HG03354 (cell line): Measurements from ENCODE around the gene GUK1.

Source experiments
- ATAC-seq: cut with Tn5 transposase; IDR thresholded peaks from one replicate; pipeline ENCODE4 v1.9.1; 2021; ENCODE audit warnings: mild to moderate bottlenecking; ENCODE audit not compliant: unreplicated experiment, poor library complexity, severe bottlenecking

Gene GUK1

GRCh38 chr1:228158151-228159007, 18.3 kb downstream of the GUK1 start:
- ATAC-seq, result no peak

DNA sequence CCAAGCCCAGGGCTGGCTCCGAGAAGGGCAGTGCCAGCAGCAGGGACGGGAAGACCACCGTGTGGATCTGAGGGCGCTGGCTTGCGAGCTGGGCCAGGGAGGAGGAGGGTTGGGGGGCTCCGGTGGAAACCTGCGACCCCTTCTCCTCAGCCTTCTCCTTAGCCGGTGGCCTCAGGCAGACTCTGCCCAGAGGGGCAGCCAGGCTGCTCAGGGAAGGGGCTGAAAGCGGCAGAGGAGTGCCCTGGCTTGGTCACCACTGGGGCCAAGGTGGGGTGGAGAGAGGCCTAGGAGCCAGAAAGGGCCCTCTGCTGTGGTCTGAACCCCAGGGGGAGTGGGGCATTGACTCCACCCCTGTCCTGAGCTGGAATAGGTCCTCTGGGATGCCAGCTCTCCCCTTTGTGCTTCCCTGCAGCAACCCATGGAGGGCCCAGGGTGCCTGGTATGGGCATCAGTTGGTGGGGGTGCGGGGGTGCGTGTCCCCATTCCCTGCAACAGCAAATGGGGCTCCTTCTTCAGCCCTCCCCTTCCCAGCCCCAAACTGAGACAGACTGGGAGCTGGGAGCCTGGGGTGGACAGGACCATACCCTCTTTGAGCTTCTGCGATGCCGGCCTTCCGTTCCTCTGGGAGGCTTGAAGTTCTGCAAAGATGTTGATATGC, 19.1 kb downstream of the GUK1 start:
- ATAC-seq, result no peak

DNA sequence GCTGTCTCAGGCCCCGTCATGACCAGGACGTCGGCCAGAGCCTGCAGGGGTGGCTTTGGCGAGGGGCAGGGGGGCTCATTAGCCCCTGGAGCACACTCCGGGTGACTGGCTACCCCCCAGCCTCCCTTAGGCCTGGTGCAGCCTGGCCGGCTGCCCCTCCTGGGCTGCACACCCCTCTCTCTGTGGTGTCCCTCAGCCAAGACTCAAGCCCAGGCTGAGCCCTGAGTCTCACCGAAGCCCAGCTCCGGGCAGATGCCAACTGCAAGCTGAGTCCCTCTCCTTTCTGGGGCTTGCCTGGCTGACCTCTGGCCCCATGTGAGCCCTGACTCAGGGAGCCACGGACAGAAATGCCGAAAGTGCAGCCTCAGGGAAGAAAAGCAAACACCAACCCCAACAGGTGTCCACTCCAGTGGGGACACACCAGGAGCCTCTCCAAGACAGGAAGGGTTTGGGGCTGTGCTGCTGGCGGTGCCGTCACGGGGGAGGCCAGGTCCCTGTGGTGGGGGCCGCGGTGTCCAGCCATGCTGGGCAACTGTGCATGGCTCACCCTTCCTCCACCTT, 20.2 kb downstream of the GUK1 start:
- no peak for ATAC-seq

GRCh38 chr1:228161362-228161761, 21.3 kb downstream of the GUK1 start:
- ATAC-seq, result no peak

DNA sequence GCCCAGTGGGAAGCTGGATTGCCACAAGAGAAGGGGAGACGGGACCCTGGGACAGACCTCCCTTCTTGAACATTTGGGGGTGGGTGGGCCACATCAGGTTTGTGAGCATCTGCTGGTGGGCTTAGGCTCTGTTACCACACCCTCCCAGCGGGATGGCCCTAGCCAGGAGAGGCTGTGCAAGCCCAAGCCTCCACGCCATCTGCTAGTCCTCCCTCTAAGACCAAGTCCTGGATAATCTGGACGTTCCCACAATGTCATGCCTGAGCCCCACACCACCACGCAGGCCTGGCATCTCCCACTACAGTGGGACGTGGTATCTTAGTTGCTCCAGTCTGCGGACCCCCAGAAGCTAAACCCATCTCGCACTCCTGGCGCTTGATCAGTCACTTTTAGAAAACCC, 21.8 kb downstream of the GUK1 start:
- no peak for ATAC-seq

GRCh38 chr1:228162286-228163006, 22.4 kb downstream of the GUK1 start:
- ATAC-seq, result no peak

DNA sequence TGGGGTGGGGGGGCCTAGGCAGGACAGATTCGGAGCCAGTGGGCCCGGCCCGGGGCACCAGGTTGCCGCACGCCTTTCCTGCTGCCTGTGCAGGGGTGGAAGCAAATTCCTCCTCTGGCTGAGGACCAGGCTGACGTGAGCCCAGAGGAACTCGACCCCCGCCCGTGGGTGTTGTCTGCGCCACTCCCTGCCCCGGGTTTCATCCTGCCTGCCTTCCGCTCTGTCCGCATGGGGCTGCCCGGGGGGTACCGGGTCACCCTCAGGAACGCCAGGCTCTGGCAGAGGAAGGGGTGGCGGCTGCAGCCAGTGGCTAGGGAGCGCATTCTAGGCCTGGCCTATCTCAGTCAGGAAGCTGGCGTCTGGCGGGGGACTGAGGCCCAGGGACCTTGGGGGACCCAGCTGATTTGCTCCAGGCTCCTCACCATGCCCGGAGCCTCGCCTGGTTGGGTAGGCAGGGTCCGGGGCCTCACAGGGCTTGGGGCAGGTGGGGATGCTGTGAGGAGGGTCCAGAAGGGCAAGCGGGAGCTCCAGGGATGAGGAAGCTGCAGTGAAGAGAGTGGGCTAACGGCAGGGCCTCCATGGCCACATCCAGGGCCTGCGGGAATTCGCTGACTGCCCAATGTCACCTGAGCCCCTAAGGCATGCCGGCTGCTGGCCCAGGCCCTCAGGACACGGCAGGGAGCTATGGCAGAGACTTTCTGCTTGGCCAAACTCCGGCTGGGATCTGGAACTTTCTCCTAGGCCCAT, 23.1 kb downstream of the GUK1 start:
- ATAC-seq, result no peak

DNA sequence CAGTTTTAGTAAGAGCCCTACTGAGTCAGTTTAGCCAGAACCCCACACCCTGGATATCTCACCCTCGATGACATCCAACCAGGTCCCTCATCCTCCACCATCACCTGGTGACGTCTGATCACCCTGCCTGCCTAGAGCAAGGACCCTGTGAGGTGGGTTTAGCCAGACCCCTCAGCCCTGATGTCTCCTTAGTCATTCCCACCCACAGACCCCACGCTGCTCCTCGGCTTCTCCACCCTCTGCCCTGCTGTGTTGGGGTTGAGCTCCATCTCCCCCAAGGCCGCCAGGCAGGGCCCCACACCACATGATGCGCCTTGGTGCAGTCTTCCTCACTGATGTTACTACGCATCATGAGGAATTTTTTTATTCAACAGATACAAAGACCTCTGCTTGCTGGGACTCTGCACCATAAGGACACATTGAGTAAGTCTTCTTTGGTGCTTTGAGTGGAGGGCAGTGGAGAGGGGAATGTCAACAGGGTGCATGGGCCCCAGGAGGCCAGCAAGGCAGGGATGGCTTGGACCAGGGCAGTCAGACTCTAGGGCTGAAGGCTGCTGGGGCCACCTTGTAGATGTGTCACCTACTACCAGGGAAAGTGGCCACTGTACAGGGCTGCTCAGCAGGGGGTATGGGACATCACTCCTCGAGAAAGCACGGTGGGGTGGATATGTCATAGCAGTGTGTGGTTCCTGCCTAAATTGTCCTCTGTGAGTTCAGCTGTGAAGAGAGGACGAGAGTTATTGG, 23.9 kb downstream of the GUK1 start:
- ATAC-seq, result no peak

DNA sequence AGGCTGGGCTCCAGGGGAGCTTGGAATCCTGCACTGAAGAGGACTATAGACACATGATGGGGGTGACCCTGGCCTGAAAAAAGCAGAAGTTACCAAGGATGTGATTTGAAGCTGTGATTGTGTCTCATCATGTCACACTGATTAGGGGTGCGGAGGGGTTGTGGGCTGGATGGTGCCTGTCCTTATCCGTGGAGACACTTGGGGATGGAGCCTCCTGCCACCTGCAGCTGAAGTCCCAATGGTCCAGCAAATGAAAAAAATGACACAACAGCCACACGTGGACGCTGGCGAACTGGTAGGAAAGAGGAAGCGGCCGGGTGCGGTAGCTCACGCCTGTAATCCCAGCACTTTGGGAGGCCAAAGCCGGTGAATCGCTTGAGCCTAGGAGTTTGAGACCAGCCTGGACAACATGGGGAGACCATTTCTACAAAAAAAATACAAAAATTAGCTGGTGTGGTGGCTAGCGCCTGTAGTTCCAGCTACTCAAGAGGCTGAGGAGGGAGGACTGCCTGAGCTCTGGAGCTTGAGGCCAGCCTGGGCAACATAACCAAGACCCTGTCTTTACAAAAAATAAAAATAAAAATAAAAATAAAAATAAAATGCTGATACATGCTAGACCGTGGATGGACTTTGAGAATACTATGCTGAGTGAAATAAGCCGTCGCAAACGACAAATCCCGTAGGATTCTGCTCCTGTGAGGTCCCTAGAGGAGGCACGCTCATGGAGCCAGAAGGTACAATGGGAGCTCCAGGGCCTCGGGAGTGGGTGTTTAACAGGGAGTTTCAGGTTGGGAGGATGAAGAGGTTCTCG, 24.7 kb downstream of the GUK1 start:
- ATAC-seq, result peak; percentile 1

DNA sequence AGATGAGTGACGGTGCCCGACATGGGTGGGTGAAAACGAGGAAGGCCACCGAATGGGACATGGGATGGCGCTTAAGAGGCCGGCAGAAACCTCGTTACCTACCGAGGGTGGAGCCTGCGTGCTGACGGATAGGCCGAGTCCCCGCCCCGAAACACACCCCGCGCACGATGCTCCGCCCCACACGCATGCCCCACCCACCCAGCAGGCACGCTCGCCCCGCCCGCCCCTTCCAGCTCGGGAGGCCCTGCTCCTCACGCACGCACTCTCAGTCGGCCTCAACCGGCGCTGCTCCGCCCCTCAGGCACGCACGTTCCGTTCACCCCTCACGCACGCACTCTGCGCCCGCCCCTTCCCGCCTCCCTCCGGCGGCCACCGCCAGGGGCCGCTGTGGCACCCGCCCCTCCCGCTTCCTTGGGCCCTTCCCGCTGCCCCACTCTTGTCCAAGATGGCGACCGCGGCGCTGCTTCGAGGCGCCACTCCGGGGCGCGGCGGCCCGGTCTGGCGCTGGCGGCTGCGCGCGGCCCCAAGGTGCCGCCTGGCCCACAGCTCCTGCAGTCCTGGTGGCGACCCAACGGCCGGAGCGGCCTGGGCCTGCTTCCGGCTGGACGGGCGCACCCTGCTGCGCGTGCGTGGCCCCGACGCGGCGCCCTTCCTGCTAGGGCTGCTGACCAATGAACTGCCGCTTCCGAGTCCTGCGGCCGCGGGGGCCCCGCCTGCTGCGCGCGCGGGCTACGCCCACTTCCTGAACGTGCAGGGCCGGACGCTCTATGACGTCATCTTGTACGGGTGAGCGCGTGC, 25.5 kb downstream of the GUK1 start, which contains the start of gene IBA57:
Gene IBA57 (plus strand): TSS at position 433 of the 798 bp plus-strand sequence. CDS start 13 bp downstream, at position 446.
- ATAC-seq, result peak; percentile 84

DNA sequence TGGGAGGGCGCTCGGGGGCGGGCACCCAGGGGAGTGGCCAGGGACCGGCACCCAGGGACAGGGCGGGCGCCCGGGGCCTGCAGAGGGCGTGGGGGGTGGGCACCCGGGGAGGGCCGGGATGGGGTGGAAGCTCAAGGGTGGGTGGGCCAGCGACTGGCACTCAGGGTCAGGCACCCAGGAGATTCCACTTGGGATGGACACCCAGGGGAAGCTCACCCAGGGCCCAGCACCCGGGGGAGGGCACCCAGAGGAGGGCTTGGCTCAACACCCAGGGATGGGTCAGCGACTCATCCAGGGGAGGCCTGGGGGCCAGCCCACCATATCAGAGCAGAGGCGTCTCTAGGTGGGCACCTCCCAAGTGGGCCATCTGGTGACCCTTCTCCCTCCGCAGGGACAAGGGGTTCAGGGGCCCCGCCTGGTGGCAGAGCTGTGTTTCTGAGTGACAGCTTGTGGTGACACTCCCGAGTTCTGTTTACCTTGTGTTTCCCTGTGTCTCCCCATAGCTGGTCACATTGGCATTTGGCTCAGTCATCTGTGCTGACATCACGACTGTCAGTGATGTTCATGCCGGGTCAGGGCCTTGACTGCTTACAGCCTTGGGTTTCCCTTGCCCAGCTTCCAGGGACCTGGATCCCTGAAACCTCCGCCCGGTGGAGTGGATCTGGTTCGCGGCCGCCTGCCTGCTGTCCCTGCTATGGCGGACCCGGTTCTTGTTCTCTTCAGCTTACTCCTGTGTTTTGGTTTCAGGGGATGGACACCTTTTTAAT, 26.3 kb downstream of the GUK1 start:
- ATAC-seq, result peak; percentile 13

DNA sequence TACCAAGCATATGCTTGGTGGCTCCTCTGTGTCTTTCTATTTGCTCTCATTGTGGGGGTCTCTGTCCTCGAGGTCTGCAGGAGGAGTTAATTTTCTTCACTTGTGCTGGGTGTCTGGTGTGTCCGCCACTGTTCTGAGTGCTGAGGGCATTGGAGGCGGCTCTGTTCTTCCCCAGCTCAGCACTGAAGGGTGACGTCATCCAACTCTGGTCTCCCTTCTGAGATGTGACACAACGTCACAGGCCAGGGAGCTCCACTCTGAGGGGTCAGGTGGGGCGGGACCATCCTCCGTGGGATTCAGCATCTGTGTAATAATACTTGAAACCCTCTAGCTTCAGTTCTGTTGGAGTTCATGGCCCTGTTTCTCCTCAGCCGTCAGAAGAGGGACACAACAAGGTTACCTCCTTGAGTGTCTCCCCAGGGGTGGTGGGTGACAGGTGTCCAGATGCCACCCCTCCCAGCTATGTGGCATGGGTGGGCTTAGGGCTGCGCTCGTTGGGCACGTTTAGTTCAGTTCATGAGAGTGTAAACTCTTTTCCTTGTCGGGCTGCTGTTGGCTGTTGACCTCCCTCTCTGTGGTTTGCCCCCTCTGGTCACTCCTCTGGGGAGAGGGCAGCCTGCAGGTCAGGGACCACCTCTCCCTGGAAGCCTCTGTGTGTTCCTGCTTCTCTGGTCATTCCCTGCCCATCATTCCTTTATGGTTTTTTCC, 28.6 kb downstream of the GUK1 start:
- no peak for ATAC-seq

- ATAC-seq, result no peak
Observed at GRCh38 chr1:228169345-228169744, 29.3 kb downstream of the GUK1 start.

- no peak for ATAC-seq
Observed at GRCh38 chr1:228170666-228171065, 30.6 kb downstream of the GUK1 start.

DNA sequence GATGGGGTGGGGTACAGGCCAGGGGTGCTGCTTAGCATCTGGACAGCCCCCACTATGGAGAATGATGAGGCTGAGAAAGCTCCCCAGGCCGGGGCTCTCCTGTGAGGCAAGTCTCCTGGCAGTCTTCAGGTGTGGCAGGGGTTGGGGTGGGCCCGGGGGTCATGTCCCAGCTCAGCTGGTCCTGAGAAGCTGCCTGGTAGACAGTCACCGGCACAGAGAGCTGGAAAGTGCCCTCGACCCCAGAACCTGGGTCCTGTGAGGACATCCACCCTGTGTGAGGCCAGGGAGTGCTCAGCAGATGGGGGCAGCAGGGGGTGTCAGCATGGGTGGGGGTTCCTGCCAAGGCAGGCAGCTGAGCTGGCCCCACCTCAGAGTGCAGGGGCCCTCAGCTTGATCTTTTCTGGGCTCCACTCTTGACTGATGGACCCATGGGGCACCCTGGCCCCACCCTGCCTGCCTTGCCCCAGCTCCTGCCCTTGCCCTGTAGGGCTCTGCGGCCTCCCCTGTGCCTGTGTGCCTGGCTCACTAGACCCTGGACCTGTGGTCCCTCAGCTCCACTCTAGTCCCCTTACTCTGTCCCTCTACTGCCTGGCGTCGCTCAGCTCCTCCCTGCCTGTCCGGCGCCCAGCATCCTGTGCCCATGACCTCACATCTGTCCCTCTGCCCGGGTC, 31.3 kb downstream of the GUK1 start:
- ATAC-seq, result no peak
